Measurements from ENCODE around the gene CDCP1.
"Not testable (repeated sequence)": the region's sequence is repeated elsewhere in the genome, so short reads cannot be mapped to it uniquely, and the experiment has no call there.

Gene CDCP1

GRCh38 chr3:45084820-45085816, 61.1 kb downstream of the CDCP1 start:
- DNase-seq (ENCODE audit: low read depth in 2 of 2): no peak

GRCh38 chr3:45084361-45084760, 61.8 kb downstream of the CDCP1 start:
- no peak for DNase-seq (ENCODE audit: low read depth in 2 of 2)

- no peak for DNase-seq (ENCODE audit: low read depth in 2 of 2)
Measured at GRCh38 chr3:45083023-45083422, 63.2 kb downstream of the CDCP1 start.

- no peak for DNase-seq (ENCODE audit: low read depth in 2 of 2)
Measured at GRCh38 chr3:45082142-45082538, 64.0 kb downstream of the CDCP1 start.

GRCh38 chr3:45081506-45082141, 64.6 kb downstream of the CDCP1 start:
- DNase-seq (ENCODE audit: low read depth in 2 of 2): no peak

- DNase-seq (ENCODE audit: low read depth in 2 of 2): no peak
Measured at GRCh38 chr3:45080824-45081223, 65.4 kb downstream of the CDCP1 start.

- no peak for DNase-seq (ENCODE audit: low read depth in 2 of 2)
Measured at GRCh38 chr3:45079715-45080114, 66.5 kb downstream of the CDCP1 start.

- DNase-seq (ENCODE audit: low read depth in 2 of 2): no peak
Measured at GRCh38 chr3:45078910-45079522, 67.2 kb downstream of the CDCP1 start.

GRCh38 chr3:45078256-45078655, 67.9 kb downstream of the CDCP1 start:
- not testable (repeated sequence) for DNase-seq (ENCODE audit: low read depth in 2 of 2)

- no peak for DNase-seq (ENCODE audit: low read depth in 2 of 2)
Measured at GRCh38 chr3:45075821-45076625, 70.2 kb downstream of the CDCP1 start.

- DNase-seq (ENCODE audit: low read depth in 2 of 2): no peak
Measured at GRCh38 chr3:45071075-45071474, 75.1 kb downstream of the CDCP1 start.

GRCh38 chr3:45067941-45068340, 78.2 kb downstream of the CDCP1 start:
- no peak for DNase-seq (ENCODE audit: low read depth in 2 of 2)

GRCh38 chr3:45067486-45067885, 78.7 kb downstream of the CDCP1 start:
- no peak for DNase-seq (ENCODE audit: low read depth in 2 of 2)

GRCh38 chr3:45066109-45066801, 79.9 kb downstream of the CDCP1 start:
- no peak for DNase-seq (ENCODE audit: low read depth in 2 of 2)

- no peak for DNase-seq (ENCODE audit: low read depth in 2 of 2)
Measured at GRCh38 chr3:45065373-45065720, 80.8 kb downstream of the CDCP1 start.

- peak; percentile 32 to 37 for DNase-seq (ENCODE audit: low read depth in 2 of 2)
Measured at GRCh38 chr3:45064512-45065372, 81.4 kb downstream of the CDCP1 start.

GRCh38 chr3:45062697-45063070, 83.5 kb downstream of the CDCP1 start:
- no peak for DNase-seq (ENCODE audit: low read depth in 2 of 2)

- DNase-seq (ENCODE audit: low read depth in 2 of 2): no peak
Measured at GRCh38 chr3:45060165-45060892, 85.8 kb downstream of the CDCP1 start.

GRCh38 chr3:45059132-45059531, 87.0 kb downstream of the CDCP1 start:
- DNase-seq (ENCODE audit: low read depth in 2 of 2): no peak

GRCh38 chr3:45057557-45057956, 88.6 kb downstream of the CDCP1 start:
- no peak for DNase-seq (ENCODE audit: low read depth in 2 of 2)

All from stimulated activated CD8-positive, alpha-beta memory T cell treated with anti-CD3 and anti-CD28 coated beads, Interleukin-15, amount 100 ng/mL, for 48 hours (primary cell).